T-helper 2 cell treated with Interferon-gamma antibody and Interleukin-4, amounts not matched to agents 5 μg/mL and 100 μg/mL, for 36 hours (primary cell): ENCODE data around the gene CDKN1C.
A peak's percentile ranks its signal among the peaks of the same experiment; 100 is the strongest.

Experiments
- DNase-seq: peaks from one replicate; pipeline ENCODE4 v3.0.0; 2021; ENCODE audit warnings: low spot score
- H3K27ac Mint-ChIP-seq: one replicate; pipeline ENCODE4 v1.8.0; 2021; ENCODE audit warnings: mild to moderate bottlenecking, mixed read lengths
- H3K27me3 Mint-ChIP-seq: one replicate; pipeline ENCODE4 v1.8.0; 2021; ENCODE audit warnings: low read depth, mixed read lengths
- H3K36me3 Mint-ChIP-seq: one replicate; pipeline ENCODE4 v1.8.0; 2021; ENCODE audit warnings: low read depth, mixed read lengths
- H3K4me1 Mint-ChIP-seq: one replicate; pipeline ENCODE4 v1.8.0; 2021; ENCODE audit warnings: low read depth, mixed read lengths
- H3K4me3 Mint-ChIP-seq: one replicate; pipeline ENCODE4 v1.8.0; 2022; ENCODE audit warnings: mild to moderate bottlenecking, moderate library complexity, mixed read lengths
- H3K9me3 Mint-ChIP-seq: one replicate; pipeline ENCODE4 v1.8.0; 2021; ENCODE audit warnings: mixed read lengths

Gene CDKN1C

DNA sequence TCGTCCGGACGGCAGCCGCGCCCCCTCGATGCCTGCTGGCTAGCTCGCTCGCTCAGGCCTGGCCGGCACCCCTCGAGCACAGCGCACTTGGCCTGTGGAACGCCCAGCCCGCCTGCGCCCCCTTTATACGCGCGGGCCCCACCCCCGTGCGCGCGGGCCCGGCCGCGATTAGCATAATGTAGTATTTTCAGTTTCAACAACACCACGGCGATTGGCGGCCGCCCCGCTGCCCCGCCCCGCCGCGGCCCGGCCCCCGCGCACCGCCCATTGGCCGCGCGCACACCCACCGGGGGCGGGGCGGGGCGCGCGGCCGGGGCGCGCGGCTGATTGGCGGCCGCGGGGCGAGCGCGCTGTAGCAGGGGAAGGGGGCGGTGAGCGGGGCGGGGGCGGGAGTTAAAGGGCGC is at the start of gene CDKN1C:
Gene CDKN1C (minus strand): TSS at position 98 of the 404 bp plus-strand sequence. CDS start 319 bp downstream, outside the sequence.
- H3K27me3 Mint-ChIP-seq: peaks cover 27% of the 10 kb centered on the region
- H3K9me3 Mint-ChIP-seq: no peaks in the 10 kb centered on the region
- peak within 1 kb of the TSS; percentile 92 for H3K4me3 Mint-ChIP-seq
- no peaks in the 10 kb centered on the region for H3K36me3 Mint-ChIP-seq
- H3K4me1 Mint-ChIP-seq: peaks cover 3% of the 10 kb centered on the region
- H3K27ac Mint-ChIP-seq: no peak within 1 kb of the TSS
- DNase-seq: peak; percentile 80

DNA sequence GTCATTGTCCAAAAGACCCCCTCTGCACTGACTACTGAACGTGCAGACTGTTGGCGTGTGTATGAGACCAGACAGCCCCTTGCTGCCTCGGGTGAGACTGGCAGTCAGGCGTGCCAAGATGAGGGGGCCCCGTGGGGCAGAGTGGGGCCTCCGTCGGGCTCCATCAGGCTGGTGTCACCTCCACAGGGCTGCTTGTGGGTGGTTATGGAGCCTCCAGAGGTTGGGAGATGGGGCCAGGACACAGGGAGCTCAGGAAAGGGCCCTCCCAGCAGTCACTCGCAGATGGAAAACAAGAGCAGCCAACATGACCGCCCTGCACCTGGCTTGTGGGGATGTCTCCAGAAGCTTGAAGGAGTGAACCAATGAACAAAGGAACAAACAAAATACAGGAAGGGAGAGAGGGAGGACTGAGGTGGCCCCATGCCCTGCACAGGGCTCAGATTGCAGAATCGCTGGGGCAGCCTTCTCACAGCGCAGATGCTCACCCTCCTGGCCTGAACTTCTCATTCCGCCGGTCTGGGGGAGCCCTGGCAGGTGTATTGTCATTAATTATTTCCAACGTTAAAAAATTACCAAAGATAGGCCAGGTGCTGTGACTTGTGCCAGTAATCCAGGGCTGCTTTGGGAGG is 49.1 kb upstream of the CDKN1C start:
- Mint-ChIP-seq H3K9me3 (peaks cover 29% of the 10 kb centered on the region), H3K27ac (no peak overlapping the region), H3K4me1 (peaks cover 15% of the 10 kb centered on the region), H3K4me3 (no peak overlapping the region), H3K27me3 (peaks cover 4% of the 10 kb centered on the region), H3K36me3 (peaks cover 24% of the 10 kb centered on the region)
- DNase-seq: no peak

DNA sequence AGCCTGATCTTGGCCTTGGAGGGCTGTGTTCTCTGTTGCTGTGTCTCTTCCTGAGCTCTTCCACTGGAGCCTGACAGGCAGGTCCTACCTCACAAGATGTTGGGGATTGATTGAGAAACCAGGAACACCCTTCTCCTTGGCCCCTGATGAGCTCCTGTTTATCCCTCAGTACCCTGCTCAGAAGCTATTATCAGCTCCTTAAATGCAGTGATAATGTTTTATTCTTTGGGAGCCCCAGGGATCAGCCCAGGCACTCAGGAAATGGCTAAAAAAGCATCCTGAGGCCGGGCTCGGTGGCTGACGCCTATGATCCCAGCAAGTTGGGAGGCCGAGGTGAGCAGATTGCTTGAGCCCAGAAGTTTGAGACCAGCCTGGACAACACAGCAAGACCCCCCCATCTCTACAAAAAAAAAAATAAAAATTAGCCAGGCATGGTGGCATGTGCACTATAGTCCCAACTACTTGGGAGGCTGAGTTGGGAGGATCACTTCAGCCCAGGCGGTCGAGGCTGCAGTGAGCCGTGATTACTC is 48.5 kb upstream of the CDKN1C start:
- Mint-ChIP-seq H3K27ac (peak overlapping the region; percentile 60), H3K4me3 (no peak overlapping the region), H3K36me3 (peaks cover 18% of the 10 kb centered on the region), H3K4me1 (peaks cover 15% of the 10 kb centered on the region), H3K9me3 (peaks cover 22% of the 10 kb centered on the region), H3K27me3 (peaks cover 5% of the 10 kb centered on the region)
- DNase-seq: no peak

DNA sequence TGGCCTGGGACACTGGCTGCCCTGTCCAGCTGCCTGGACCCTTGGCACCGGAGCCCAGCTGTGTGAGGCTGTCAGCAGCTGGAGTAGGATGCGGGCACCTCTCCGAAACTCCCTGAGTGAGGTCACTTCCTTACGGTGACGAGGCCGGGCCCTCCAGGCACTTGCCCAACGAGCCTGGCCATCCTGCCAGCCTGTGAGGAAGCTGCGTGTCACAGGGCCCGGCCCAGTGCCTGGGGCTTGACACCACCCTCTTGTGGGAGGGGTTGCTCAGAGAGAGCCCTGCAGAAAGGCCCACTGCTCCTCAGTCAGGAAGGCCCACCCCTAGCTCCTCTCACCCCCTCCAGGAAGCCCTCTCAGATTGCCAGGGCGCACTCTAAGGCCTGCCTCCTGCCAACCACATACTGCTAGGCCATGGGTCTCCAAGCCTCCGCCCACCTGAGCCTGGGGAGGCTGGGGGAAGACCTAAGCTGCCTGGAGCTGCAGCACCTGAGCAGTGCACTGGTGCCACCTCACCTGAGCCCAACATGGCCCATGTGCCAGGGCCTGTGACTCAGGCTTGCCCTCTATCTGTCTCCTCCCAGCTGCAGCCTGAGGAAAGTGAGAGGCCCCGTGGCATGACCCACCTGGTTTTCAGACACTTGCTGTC is 47.9 kb upstream of the CDKN1C start:
- DNase-seq: peak; percentile 69
- H3K4me1 Mint-ChIP-seq: peaks cover 17% of the 10 kb centered on the region
- peaks cover 17% of the 10 kb centered on the region for H3K9me3 Mint-ChIP-seq
- peak overlapping the region; percentile 62 for H3K27ac Mint-ChIP-seq
- H3K27me3 Mint-ChIP-seq: peaks cover 8% of the 10 kb centered on the region
- H3K36me3 Mint-ChIP-seq: peaks cover 12% of the 10 kb centered on the region
- H3K4me3 Mint-ChIP-seq: no peak overlapping the region

DNA sequence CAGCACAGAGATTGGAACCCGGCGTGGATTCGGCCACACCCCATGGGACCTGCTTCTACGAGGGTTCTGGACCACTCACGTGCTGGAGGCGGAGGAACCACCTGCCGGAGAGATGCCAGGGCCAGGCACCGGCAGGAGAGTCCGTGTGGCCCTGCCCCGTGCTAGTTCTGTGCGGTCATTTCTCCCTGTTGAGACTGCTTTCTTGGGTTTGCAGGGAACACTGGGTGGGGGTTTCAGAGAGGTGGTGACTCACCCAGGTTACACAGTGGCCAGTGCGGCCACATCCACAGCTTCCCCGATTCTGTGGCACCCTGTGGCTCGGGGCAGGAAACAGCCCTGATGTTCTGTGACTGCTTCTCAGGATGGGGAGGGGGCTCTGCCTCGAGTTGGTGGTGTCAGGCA is 47.3 kb upstream of the CDKN1C start:
- H3K36me3 Mint-ChIP-seq: peaks cover 6% of the 10 kb centered on the region
- peaks cover 10% of the 10 kb centered on the region for H3K9me3 Mint-ChIP-seq

DNA sequence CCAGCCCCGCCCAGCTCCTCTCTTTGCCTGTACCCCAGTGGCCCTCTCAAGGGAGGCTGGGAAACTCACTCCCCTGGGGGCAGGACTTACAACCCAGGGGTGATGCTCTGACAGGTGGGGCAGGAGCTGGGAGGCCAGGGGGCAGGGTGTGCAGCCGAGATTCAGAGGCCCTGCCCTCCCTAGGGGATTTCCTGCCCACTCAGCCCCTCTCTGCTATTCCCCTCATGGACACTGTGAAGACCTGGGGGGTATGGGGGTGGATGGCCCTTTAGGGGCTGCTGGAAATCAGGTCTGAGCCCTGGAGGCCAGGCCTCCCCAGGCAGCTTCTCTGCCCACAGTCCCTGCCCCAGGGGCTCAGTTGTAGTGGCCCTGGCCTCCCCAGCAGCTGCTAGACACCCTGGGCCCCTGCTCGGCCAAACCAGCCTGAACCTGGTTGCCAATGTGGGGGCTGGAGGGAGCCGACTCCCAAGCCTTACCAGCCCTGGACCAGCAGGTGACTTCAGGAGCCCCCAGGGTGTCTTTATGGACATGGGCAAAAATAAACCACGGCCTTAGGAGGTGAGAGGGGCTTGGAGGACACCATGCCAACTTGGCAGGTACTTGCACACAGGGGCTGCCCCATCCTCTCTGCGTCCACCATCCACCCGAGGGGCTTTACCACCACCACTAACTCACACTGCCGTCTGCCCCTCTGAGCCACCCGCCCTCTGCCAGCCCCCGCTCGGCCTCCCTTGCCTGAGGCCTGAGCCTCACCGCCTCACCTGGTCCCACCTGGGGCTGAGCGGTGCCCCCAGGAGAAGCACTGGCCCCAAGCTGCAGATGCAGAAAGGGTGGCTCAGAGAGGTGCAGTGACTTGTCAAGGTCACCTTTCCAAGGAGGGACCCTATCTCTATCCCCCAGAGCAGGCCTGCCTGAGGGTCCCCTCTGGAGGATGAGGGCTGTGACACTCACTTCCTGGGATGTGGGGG is 46.5 kb upstream of the CDKN1C start:
- Mint-ChIP-seq H3K27ac (no peak overlapping the region), H3K4me1 (peaks cover 25% of the 10 kb centered on the region), H3K9me3 (peaks cover 2% of the 10 kb centered on the region), H3K36me3 (no peaks in the 10 kb centered on the region), H3K4me3 (no peak overlapping the region), H3K27me3 (peaks cover 19% of the 10 kb centered on the region)
- DNase-seq: no peak

More for the DNA sequence above, 47.3 kb upstream of the CDKN1C start:
- peaks cover 13% of the 10 kb centered on the region for H3K27me3 Mint-ChIP-seq
- peaks cover 21% of the 10 kb centered on the region for H3K4me1 Mint-ChIP-seq
- H3K27ac Mint-ChIP-seq: peak overlapping the region; percentile 62
- no peak for DNase-seq
- no peak overlapping the region for H3K4me3 Mint-ChIP-seq

DNA sequence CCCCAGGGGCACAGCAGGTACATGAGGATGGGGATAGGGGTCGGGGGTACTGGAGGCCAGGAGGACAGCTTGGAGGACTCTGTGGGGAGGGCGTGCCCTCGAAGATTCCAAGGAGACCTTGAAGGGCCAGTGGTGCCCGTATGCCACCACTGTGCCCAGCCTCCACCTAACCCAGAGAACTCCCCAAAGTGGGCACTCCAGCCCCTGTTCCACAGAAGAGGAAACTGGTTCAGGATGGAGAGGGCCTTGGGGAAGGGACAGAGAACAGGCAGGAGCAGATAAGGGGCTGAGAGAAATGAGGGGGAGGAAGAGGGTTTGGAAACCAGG is 45.8 kb upstream of the CDKN1C start:
- H3K4me3 Mint-ChIP-seq: no peak overlapping the region

DNA sequence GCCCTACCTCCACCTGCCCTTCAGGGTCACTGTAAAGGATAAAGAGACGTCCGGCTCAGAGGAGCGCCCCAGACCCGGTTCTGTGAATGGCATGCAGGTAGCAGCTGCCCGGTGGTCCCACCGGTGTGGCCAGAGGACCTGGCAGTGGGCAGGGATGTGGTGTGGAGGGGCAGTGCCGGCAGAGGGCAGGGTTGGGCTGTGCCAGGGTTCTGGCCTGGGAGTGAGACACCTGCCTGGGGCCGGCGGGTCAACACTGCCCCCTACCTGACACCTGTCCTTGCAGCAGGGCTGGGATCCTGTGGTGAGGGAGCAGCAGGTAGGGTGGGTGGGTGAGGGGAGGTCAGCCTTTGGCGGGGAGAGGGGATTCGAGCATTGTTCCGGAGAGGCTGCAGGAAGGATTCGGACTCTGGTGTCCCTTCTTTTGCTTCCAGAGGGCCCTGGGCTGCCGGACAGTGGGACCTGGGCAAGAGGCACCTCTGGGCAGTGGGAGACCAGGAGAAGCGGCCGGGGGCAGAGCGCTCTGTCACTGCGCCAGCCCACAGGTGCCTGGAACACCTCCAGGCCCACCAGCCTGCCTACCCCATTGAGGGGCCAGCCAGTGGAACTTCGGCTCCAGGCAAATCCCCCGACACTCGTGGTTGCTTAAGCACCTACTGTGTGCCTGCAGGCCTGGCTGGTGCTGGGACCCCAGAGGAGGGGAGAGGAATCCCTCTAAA is 45.3 kb upstream of the CDKN1C start:
- peaks cover 25% of the 10 kb centered on the region for H3K4me1 Mint-ChIP-seq
- H3K9me3 Mint-ChIP-seq: no peaks in the 10 kb centered on the region
- no peaks in the 10 kb centered on the region for H3K36me3 Mint-ChIP-seq
- H3K27ac Mint-ChIP-seq: peak overlapping the region; percentile 78
- DNase-seq: peak; percentile 44
- H3K27me3 Mint-ChIP-seq: peaks cover 21% of the 10 kb centered on the region
- peak overlapping the region; percentile 79 for H3K4me3 Mint-ChIP-seq

More for the DNA sequence above, 45.8 kb upstream of the CDKN1C start:
- Mint-ChIP-seq H3K4me1 (peaks cover 25% of the 10 kb centered on the region), H3K27me3 (peaks cover 20% of the 10 kb centered on the region), H3K9me3 (no peaks in the 10 kb centered on the region), H3K36me3 (no peaks in the 10 kb centered on the region), H3K27ac (no peak overlapping the region)
- no peak for DNase-seq

DNA sequence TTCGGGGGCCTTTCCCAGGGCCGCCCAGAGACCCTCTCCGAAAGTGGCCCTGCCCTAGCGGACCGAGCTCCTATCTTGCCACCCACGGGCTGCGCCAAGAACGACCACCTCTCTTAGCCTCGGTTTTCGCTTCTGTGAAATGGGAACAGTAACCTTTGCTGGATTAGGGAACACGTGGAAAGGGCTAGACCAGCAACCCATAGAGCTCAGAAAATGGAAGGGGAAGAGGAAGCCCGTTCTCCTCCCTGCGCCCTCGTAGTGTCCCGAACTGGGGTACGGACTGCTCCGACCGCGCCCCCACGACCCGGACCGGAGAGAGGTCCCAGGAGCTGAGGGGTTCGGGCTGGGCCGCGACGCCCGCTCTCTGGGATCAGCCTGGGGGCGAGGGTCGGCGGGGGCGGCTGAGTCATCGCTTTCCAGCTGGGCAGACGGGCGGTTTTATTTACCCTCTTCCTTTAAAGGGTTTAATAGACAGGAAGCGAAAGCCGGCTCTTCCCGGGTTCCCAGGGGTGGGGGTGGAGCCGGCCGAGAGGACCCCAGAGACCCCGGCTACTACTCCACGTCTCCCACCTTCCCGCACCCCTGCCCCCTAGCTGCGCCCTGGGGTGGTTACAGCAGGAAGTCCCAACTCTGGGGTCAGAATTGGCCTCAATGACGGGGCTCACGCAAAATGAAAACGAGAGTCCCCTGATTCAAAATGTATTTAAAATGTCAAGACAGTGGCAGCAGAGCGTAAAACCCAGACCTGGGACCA is 44.6 kb upstream of the CDKN1C start:
- peak overlapping the region; percentile 78 for H3K27ac Mint-ChIP-seq
- peaks cover 21% of the 10 kb centered on the region for H3K27me3 Mint-ChIP-seq
- H3K9me3 Mint-ChIP-seq: no peaks in the 10 kb centered on the region
- peak; percentile 61 for DNase-seq
- H3K36me3 Mint-ChIP-seq: no peaks in the 10 kb centered on the region
- H3K4me3 Mint-ChIP-seq: peak overlapping the region; percentile 79
- H3K4me1 Mint-ChIP-seq: peaks cover 25% of the 10 kb centered on the region

DNA sequence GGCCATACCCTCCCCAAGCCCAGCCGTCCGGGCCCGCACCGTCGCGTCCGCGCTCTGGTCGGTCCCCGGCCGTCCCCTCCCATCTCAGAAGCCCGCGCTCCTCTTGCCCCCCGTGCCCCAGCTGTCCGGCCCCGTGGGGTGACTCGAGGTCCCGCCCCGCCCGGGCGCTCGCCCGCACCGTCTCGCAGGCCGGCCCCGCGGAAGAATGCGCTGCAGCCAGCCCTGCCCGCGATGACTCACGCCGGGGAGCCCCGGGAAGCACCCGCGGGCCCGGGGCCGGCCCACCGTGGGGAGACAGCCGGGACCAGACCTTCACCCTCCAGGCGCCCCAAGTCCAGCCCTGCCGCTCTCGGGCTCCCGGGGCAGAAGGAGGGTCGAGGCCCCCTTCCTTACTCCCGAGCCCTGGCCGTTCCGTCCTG is 44.0 kb upstream of the CDKN1C start:
- H3K36me3 Mint-ChIP-seq: no peaks in the 10 kb centered on the region
- H3K27ac Mint-ChIP-seq: peak overlapping the region; percentile 76
- peak; percentile 84 for DNase-seq
- peak overlapping the region; percentile 79 for H3K4me3 Mint-ChIP-seq
- H3K27me3 Mint-ChIP-seq: peaks cover 21% of the 10 kb centered on the region
- no peaks in the 10 kb centered on the region for H3K9me3 Mint-ChIP-seq
- H3K4me1 Mint-ChIP-seq: peaks cover 25% of the 10 kb centered on the region

DNA sequence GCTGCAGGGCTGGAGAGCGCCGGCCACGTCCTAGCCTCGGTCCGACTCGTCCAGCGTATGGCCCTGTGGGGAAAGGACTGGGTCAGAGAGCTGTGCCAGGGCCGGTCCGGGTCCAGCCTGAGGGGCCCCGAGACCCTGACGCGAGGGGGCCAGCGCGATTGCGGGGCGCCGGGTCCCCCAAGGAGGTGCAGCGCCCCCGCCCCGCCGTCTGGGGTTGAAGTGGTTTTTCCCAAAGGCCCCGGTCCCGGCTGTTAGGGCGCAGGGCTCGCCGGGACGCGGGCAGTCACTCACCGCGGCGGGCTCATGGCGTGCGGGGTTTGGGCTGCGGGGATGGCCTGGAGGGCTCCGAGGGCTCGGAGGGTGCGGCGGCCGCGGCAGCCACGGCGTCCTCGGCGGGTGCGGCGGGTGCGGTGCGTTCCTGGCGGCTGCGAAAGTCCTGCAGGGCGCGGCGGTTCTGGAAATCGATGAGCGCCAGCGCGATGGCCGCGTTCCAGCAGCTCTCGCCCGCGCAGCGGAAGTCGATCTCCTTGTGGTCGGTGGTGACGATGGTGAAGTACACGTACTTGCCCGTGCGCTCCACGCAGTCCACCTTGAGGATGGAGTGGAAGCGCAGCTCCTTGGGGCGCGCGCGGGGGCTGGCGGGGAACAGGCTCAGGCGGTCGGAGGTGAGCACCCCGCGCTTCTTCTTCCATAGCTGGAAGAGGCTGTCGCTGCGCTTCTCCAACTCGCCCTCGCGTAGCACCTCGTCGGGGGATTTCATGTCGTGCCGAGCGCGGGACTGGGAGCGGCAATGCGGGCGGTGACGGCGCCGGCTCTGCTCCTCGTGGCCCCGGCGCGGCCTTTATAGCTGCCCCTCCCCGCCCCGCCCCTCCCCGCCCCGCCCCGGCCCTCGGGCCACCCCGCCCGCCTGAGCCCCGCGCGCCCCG is 43.3 kb upstream of the CDKN1C start, which contains the start of gene PHLDA2:
Gene PHLDA2 (minus strand): TSS at position 816 of the 926 bp plus-strand sequence. CDS start 56 bp downstream, at position 760.
- peak within 1 kb of the TSS; percentile 81 for H3K27ac Mint-ChIP-seq

More for the DNA sequence above, 43.3 kb upstream of the CDKN1C start, which contains the start of gene PHLDA2:
- DNase-seq: peak; percentile 78
- Mint-ChIP-seq H3K9me3 (no peaks in the 10 kb centered on the region), H3K27me3 (peaks cover 21% of the 10 kb centered on the region), H3K4me3 (peak within 1 kb of the TSS; percentile 82), H3K4me1 (peaks cover 24% of the 10 kb centered on the region), H3K36me3 (no peaks in the 10 kb centered on the region)
